Hematopoietic multipotent progenitor cell treated with erythropoietin and hydrocortisone succinate and interleukin-3 and kit ligand, for 4 days (in vitro differentiated cells): ENCODE data around the gene ATL2.
"Not testable (repeated sequence)": the region's sequence is repeated elsewhere in the genome, so short reads cannot be mapped to it uniquely, and the experiment has no call there.

ENCODE experiments used
- DNase-seq: peaks from one replicate; pipeline ENCODE4 v3.0.0-alpha.2; 2015

The ATL2 gene

DNA sequence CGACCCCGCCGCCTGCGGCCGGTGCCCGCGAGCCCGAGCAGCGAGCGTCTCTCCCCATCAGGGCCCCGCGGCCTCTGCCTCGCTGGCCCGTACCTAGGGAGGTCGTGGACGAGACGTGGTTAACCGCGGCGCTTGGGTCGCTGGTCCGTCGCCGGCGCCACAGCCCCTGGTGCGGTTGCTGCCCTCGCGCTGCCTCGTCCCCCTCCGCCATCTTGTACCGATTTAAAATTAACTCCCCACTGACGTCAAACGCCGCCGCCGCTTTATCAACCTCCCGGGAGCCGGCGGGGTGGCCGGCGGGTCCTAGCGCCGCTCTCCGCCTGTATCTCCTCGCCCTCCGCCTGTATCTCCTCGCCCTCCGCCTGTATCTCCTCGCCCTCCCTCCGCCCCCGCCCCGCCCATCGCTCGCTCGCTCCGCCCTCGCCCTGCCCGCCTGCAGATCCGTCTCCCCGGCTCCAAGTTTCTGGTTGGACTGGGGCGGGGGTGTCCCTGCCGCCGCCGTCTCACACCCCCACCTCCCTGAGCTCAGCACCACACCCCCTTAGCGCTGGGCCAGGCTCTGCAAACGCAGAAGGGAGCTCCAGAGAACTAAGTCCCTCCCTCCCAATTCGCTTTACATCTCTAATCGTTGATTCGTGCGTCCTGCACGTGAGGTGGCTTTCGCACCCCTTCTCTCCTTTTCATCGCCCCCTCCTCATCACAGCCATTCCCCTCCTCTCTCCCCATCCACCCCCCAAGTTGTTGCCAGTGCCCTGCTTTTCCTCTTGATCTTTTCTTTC lies at the start of gene ATL2:
TSS of gene ATL2 (minus strand) at position 224 of the 779 bp plus-strand sequence. CDS start at position 211, 13 bp downstream.
- peak; percentile 99 for DNase-seq

DNA sequence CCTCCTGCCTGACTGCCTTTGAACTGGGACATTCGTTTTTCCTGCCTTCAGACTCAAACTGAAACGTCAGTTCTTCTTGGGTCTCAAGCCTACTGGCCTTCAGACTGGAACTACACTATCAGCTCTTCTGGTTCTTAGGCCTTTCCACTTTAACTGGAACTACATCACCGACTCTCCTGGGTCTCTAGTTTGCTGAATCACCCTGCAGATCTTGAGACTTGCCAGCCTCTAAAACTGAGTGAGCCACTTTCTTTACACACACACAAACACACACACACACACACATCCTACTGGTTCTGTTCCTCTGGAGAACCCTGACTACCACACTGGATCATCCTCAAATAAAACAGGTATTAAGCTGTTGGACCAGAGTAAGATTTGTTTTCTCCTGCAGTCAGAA lies 46.7 kb upstream of the ATL2 start:
- DNase-seq, result no peak

DNA sequence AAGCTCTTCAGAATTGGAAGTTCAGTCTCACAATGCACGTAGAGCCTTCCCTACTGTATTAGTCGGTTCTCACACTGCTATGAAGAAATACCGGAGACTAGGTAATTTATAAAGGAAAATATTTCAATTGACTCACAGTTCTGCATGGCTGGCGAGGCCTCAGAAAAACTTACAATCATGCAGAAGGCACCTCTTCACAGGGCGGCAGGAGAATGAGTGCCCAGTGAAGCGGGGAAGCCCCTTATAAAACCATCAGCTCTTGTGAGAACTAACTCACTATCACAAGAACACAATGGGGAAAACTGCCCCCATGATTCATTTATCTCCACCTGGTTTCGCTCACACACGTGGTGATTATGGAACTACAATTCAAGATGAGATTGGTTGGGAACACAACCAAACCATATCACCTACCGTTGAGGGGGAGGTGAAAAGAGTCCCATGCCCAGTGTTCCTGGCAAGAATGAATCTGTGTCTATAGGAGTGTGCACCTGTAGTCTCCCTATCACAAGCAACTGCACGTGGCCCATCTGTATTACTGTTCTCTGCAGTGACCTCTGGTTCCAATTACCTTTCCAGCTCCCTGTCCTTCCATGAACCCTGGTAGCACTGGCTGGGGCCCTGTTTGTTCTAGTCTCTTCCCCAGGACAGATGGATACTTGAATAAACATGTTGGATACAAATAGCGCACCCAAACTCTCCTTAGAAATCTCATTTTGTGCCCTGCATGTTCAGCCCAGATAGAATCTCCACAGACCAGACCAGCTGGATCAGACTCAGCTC lies 44.4 kb upstream of the ATL2 start:
- DNase-seq, result no peak

DNA sequence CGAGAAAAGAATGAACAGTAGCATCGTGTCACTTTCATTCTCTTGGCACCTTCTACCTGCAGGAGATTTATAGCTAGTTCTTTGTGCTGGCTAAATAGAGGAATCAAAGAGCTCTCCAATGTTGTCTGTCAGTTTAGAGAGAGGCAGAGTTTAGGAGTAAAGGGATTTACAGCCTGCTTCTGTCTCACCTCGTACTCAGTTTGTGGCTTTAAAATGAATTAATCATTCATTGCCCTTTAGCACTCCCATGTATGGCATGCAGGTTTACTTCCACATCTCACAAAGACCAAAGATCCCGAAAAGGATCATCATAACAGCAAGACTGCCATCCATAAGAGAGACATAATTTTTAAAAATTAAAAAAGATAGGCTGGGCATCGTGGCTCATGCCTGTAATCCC lies 42.4 kb upstream of the ATL2 start:
- no peak for DNase-seq

DNA sequence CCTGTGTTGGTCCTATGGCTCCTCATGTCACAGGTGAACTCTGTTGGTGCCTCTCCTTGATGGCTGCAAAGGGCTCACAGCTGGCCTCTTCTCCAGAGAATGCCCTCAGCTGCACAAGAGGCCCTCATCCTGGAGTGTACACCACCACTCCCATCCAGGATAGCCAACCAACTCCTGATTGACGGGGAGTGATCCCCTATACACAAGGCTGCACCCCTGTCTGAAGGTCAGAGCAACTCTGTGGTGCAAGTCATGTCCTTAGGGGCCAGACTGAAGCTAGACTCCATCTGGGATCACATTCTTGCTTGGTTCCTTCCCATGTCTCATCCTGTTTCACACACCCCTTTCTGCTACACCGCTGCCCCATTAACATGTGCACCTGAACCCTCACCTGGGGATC lies 41.7 kb upstream of the ATL2 start:
- DNase-seq, result no peak

DNA sequence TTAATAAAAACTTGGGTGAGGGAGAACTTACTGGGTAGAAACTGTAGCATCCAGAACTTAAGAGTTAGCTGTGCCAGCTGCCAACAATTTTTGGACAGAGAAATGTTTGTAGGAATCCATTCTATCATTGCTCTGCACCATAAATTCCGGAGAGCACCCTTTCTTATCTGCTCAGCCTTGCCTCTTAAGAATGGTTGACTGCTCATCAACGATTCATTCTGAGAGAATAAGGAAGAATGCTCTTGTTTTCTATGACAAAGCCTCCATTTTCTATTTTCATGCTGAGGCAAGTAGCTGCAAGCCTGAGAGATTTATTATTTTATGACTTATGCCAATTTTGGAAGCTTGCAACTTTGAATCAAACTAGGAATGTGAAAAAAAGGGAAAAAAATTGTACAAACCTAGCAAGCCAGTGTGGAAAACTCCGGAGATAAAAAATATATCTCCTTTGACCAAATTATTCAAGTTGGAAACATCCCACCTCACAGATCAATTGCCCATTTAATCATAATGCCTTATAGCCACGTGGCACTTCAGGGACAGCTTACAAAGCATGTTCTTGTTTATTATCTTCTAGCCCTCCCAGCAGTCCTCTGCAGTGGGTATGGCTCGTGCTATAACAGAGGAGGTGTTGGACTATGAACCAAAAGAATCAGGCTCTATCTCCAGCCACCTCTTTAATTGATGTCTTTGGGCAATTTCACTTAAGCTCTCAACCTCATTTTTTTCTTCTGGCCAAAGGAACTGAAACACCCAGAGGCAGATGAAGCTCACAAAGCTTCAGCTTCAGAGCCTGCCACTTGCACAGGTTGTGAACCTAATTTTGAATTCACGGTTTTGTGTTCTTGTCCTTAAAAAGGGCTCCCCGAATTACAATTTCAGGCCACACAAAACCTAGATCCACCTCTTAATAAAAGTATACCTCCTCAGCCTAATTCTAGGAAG lies 40.9 kb upstream of the ATL2 start:
- DNase-seq, result no peak

DNA sequence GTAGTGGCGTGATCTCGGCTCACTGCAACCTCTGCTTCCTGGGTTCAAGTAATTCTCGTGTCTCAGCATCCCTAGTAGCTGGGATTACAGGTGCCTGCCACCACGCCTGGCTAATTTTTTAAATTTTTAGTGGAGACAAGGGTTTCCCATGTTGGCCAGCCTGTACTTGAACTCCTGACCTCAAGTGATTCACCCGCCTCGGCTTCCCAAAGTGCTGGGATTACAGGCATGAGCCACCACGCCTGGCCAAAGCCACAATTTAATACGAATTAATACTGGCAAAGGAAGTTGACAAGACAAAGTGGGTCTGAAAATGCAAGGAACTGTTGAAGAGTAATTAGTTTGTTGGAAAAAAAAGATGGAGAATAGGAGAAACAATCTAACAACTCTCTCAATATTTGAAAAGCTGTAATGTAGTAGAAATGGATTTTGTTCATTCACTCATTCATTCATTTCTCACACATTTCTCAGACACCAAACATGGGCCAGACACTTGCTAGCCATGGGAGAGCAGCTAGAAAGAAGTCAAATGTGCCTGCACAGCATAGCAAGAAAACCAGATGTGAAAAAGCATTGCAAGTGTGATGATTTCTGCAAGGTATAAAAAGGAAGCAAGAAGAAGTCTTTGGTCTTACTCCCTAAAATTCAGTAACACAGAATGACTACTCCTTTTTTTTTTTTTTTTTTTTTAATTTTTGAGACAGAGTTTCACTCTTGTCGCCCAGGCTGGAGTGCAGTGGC lies 39.4 kb upstream of the ATL2 start:
- DNase-seq, result no peak

- no peak for DNase-seq
Observed at GRCh38 chr2:38415728-38416291, 38.7 kb upstream of the ATL2 start.

GRCh38 chr2:38415023-38415422 lies 38.0 kb upstream of the ATL2 start:
- DNase-seq, result no peak

- DNase-seq, result not testable (repeated sequence)
Observed at GRCh38 chr2:38412235-38412871, 35.3 kb upstream of the ATL2 start.

- DNase-seq, result no peak
Observed at GRCh38 chr2:38409156-38410102, 32.4 kb upstream of the ATL2 start.

- DNase-seq, result no peak
Observed at GRCh38 chr2:38407111-38407682, 30.1 kb upstream of the ATL2 start.

DNA sequence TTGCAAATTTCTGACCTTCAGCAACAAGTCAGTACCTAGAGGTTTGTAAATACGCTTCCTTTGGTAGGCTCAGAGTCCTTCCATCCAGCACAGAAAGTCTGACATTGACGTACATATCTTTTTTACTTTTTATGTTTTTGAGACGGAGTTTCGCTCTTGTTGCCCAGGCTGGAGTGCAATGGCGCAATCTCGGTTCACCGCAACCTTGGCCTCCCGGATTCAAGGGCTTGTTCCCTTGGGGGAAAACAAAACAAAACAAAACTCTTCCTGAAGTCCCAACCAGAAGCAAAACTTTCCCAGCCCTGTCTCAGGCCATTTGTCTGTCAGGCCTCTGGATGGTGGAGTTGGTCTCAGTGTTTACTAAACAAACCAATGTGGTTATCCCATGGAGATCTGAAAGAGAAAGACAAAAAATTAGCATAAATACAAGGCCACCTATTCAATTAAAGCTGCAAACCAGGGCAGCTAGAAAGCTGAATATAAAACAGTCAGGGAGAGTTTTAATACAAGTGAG lies 29.6 kb upstream of the ATL2 start:
- DNase-seq, result no peak

DNA sequence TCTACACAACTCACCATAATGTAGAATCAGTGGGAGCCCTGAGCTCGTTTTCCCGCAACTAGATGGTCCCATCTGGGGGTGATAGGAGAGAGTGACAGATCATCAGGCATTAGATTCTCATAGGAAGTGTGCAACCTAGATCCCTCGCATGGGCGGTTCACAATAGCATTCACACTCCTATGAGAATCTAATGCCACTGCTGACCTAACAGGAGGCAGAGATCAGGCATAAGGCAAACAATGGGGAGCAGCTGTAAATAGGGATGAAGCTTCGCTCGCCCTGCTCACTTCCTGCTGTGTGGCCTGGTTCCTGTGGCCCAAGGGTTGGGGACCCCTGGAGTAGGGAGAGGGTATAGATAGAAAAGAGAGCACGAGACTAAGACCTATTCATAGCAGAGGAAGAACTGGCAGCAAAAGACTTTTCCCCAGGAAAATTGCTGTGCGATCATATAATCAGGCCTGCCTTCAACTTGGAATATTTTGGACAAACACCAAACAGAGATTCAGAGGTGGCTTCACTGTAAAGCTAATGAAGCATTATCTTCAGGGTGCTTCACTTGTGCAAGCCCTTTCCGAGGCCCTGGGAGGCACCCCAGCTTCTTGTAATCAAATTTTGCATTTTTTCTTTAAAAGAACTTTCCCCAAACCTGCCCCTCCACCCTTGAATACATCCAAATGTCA lies 29.0 kb upstream of the ATL2 start:
- DNase-seq, result no peak

- DNase-seq, result no peak
Observed at GRCh38 chr2:38400513-38400912, 23.4 kb upstream of the ATL2 start.

DNA sequence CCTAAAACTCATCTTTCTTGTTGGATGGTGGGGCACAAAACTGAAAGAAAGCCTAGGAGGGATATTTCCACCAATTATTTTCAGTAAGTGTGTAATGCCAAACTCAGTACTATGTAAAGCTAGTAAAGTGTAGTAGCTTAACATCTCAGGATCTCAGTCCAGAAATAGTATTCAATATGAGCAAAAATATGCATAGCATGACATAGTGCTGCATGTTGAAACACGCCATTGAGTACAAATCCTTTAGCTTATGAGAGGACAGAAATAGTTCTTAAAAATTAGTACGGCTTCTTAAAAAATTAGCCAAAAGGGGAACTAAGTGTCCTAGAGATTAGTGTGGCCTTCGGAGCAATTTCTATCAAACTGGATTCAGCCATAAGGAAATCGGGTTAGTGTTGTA lies 21.7 kb upstream of the ATL2 start:
- no peak for DNase-seq

DNA sequence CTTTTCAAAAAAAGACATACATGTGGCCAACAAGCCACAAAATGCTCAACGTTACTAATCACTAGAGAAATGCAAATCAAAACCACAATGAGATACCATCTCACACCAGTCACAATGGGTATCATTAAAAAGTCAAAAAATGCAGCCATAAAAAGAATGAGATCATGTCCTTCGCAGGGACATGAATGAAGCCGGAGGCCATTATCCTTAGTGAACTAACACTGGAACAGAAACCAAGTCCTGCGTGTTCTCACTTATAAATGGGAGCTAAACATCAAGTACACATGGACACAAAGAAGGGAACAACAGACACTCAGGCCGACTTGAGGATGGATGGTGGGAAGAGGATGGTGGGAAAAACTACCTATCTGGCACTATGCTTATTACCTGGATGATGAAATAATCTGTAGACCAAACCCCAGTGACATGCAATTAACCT lies 17.8 kb upstream of the ATL2 start:
- DNase-seq, result peak; percentile 57

GRCh38 chr2:38394041-38394440 lies 17.0 kb upstream of the ATL2 start:
- no peak for DNase-seq

DNA sequence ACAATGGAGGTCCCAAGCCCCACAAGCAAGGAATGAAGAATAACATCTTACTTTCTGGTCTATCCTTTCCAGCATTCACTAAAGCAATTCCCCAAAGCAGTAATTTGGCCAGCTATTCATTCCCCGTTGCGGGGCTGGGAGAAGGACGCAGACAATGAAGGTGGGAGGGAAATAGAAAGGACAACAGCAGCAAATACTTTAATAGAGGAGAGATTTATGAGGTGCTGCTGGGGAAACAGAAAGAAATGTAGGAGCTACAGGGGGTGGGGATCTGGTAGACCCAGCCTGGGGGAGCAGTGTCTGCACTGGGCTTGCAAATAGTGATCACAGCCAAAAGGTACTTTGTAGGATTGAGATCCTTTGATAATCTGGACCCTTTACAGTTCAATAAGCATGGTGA lies 13.9 kb upstream of the ATL2 start:
- DNase-seq, result no peak
